ENCODE results near the gene LDLRAD3.

DNA sequence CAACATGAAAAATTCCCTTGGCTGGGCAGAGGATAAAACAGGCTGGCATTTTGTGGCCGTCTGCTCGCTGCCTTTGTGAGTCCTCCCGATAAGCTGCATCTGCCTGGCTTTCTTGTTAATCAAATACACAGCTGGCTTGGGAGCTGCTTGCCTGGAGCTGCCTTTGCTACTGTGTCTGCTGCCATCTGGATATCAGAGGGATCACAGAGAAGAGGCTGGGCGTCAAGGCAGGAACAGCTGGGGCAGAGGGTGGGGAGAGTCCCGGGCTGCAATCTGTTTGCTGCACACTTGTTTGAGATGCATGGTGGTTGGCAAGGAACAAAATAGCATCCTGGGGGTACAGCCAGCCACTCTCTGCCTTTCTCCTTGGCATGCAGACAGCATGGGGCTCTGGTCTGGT lies 309.4 kb downstream of the LDLRAD3 start:
- TF ChIP-seq CTCF (IDR thresholded peaks at IDR 0.05; ENCODE audit: insufficient read depth, low read depth, low read length) (no peak), EZH2 (IDR thresholded peaks at IDR 0.05; ENCODE audit: insufficient read depth, low read length) (no peak)
